Small intestine (tissue), 7 donors: ENCODE results near the gene DNAL1. TPM values are rescaled to one million over a fixed set of nuclear protein-coding genes. Genes with fewer than 3 reads are reported as not detected.

ENCODE experiments used
- DNase-seq, 2 donors: peaks; one replicate each; pipeline versions ENCODE4 v3.0.0 to v3.0.0-alpha.2; 2013
- FAIRE-seq: peaks from 2 replicates; lab custom pipeline; 2012; peaks lifted over from hg19 to GRCh38; lab: Jason Lieb, UNC
- H3K27ac ChIP-seq, 3 donors: one replicate each; pipeline ENCODE4 v1.5.1; 2013; ENCODE audit warnings: low read length in 2 of 3, mild to moderate bottlenecking in 2 of 3, control low read depth in 1 of 3, inconsistent platforms in 1 of 3, low read depth in 1 of 3, moderate library complexity in 1 of 3
- H3K27me3 ChIP-seq, 3 donors: one replicate each; pipeline ENCODE4 v1.6.1; 2013; ENCODE audit warnings: low read length in 3 of 3, inconsistent platforms in 1 of 3; ENCODE audit not compliant: control insufficient read depth in 3 of 3, insufficient read depth in 3 of 3
- H3K36me3 ChIP-seq, 3 donors: one replicate each; pipeline ENCODE4 v1.6.1; 2013; ENCODE audit warnings: low read length in 3 of 3, inconsistent platforms in 1 of 3, low read depth in 1 of 3, mild to moderate bottlenecking in 1 of 3, moderate library complexity in 1 of 3; ENCODE audit not compliant: control insufficient read depth in 3 of 3, insufficient read depth in 2 of 3
- H3K4me1 ChIP-seq, 3 donors: one replicate each; pipeline ENCODE4 v1.6.1; 2013; ENCODE audit warnings: low read length in 2 of 3, inconsistent platforms in 1 of 3, low read depth in 1 of 3, mild to moderate bottlenecking in 1 of 3, moderate library complexity in 1 of 3; ENCODE audit not compliant: control insufficient read depth in 3 of 3, insufficient read depth in 2 of 3
- H3K4me3 ChIP-seq, 3 donors: one replicate each; pipeline ENCODE4 v1.5.1; 2013; ENCODE audit warnings: low read length in 3 of 3, control low read depth in 1 of 3, inconsistent platforms in 1 of 3, low read depth in 1 of 3, mild to moderate bottlenecking in 1 of 3, moderate library complexity in 1 of 3
- H3K9me3 ChIP-seq, 2 donors: one replicate each; pipeline ENCODE4 v1.6.1; 2013; ENCODE audit warnings: low read depth in 1 of 2, low read length in 1 of 2; ENCODE audit not compliant: control insufficient read depth in 2 of 2, insufficient read depth in 1 of 2
- WGBS, 3 donors: extraction: QIAGEN DNeasy Blood & Tissue Kit; methylation state at CpG; one replicate each; pipeline ENCODE4 v1.1.7; 2013; 5-methylcytosine and 5-hydroxymethylcytosine counted together
- polyA plus RNA-seq, 4 donors: library from polyadenylated mRNA; stranded (reverse) in 3 of 4; unstranded in 1 of 4; fragments of 200-250 nt in 3 of 4; fragments of 120-200 nt in 1 of 4; gene quantifications; one replicate each; pipeline versions ENCODE4 v1.2.1 to v1.2.3, GENCODE V29; 2013
- donor health status: healthy with polysubstance abuse.
- donor health status: control.
- donor health status: control.
- donor health status: Bipolar disorder and iron deficiency.
- donor health status: healthy.

The DNAL1 gene
- polyA plus RNA-seq, 4 donors = 0.54 to 5.4 (median 3.0) TPM

GRCh38 chr14:73747379-73748211, 102.8 kb downstream of the DNAL1 start:
- peak in 1 of 2 donors; percentile 23 for DNase-seq
- peaks cover 0 to 56% (median 0%) of the 10 kb centered on the region in 3 donors for H3K36me3 ChIP-seq
- no peak overlapping the region for H3K4me3 ChIP-seq
- 64 to 74% (median 73%) methylated on average over 9 of the region's 9 CpGs for WGBS, 3 donors
- H3K4me1 ChIP-seq = peaks cover 51 to 84% (median 69%) of the 10 kb centered on the region in 3 donors
- no peak for FAIRE-seq
- no peaks in the 10 kb centered on the region for H3K27me3 ChIP-seq
- H3K9me3 ChIP-seq = no peaks in the 10 kb centered on the region
- peak overlapping the region in 2 of 3 donors; percentile 97 to 100 for H3K27ac ChIP-seq

GRCh38 chr14:73748858-73749357, 104.1 kb downstream of the DNAL1 start:
- Histone ChIP-seq H3K27me3 (no peaks in the 10 kb centered on the region), H3K4me3 (no peak overlapping the region), H3K4me1 (peaks cover 45 to 84% (median 69%) of the 10 kb centered on the region in 3 donors), H3K27ac (peak overlapping the region in 1 of 3 donors; percentile 29), H3K9me3 (no peaks in the 10 kb centered on the region), H3K36me3 (peaks cover 0 to 59% (median 0%) of the 10 kb centered on the region in 3 donors)
- 71 to 86% (median 76%) methylated on average over 6 of the region's 6 CpGs for WGBS, 3 donors
- FAIRE-seq = no peak
- peak in 1 of 2 donors; percentile 14 for DNase-seq

DNA sequence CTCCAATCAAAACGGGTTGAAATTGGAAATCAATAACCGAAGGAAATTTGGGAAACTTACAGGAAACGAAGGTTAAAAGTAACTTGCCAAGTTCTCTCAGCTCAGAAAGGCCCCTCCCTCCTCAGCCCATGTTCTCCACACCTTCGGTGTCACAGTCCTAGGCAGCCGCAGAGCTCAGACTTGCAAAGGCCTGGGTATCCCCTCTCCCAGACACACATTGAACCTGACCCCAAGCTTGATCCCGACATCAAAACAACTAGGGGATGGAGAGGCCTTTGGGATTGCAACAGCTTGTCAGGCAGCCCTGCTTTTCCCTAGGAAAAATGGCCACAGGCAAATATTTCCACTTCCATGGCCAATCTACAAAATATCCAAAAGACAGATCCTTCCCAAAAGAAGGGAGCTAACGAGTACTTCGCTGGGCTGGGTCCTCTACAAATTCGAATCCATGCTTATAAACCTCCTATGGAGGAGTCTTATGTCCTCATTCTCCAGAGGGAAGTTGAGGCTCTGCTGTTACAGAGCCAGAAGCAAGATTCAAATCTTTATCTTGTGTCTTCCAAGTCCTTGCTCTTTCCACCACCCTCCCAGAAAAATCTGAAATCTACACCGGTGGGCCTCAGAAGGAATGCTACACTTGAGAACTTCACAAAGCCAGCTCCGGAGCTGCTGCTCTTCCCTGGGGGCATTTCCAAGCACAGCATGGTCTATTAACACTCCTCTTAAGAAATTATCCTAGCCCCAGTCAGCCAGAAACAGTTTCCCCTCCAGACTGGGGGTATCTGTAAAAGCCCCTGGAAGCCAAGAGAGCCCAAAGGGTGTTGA, 105.1 kb downstream of the DNAL1 start:
- FAIRE-seq = no peak
- Histone ChIP-seq H3K4me3 (no peak overlapping the region), H3K36me3 (peaks cover 0 to 59% (median 0%) of the 10 kb centered on the region in 3 donors), H3K4me1 (peaks cover 42 to 84% (median 74%) of the 10 kb centered on the region in 3 donors), H3K9me3 (no peaks in the 10 kb centered on the region), H3K27ac (peak overlapping the region; percentile 22 to 99 (median 46)), H3K27me3 (no peaks in the 10 kb centered on the region)
- peak in 1 of 2 donors; percentile 2 for DNase-seq
- 66 to 84% (median 69%) methylated on average over 11 of the region's 11 CpGs for WGBS, 3 donors

- no peaks in the 10 kb centered on the region for H3K9me3 ChIP-seq
- no peak for FAIRE-seq
- H3K36me3 ChIP-seq = peaks cover 0 to 59% (median 0%) of the 10 kb centered on the region in 3 donors
- 36 to 42% (median 41%) methylated on average over 3 of the region's 3 CpGs for WGBS, 3 donors
- H3K27me3 ChIP-seq = no peaks in the 10 kb centered on the region
- peak overlapping the region; percentile 69 to 99 (median 91) for H3K27ac ChIP-seq
- no peak overlapping the region for H3K4me3 ChIP-seq
- peak; percentile 4 to 5 for DNase-seq
- peaks cover 40 to 84% (median 74%) of the 10 kb centered on the region in 3 donors for H3K4me1 ChIP-seq
Measured at GRCh38 chr14:73750531-73750901, 105.7 kb downstream of the DNAL1 start.

DNA sequence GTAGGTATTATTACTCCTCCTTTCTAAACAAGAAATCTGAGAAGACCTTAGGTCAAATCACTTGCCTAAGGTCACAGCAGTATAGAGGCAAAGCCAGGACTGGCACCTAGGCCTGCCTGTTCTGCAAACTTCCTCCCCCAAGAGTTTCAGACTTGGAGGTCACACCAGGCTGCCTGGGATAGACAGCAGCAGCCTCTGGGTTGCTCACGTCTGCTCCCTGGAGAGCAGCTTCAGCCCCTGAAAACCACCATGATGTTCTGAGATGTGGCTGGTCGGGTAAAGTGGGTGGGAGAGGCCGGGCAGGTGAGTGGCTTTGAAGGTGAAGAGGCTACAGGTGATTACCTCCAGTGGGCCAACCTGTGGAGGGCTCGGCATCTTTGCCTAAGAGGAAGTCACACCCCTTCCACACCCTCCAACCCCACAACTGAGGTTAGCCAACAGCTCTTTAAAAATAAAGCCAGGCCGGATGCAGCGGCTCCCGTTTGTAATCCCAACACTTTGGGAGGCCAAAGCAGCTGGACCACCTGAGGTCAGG, 106.4 kb downstream of the DNAL1 start:
- Histone ChIP-seq H3K36me3 (peaks cover 0 to 57% (median 0%) of the 10 kb centered on the region in 3 donors), H3K9me3 (no peaks in the 10 kb centered on the region), H3K27me3 (no peaks in the 10 kb centered on the region), H3K4me3 (no peak overlapping the region), H3K4me1 (peaks cover 36 to 84% (median 74%) of the 10 kb centered on the region in 3 donors), H3K27ac (peak overlapping the region; percentile 69 to 99 (median 91))
- DNase-seq (peak in 1 of 2 donors; percentile 12), FAIRE-seq (no peak)
- WGBS, 3 donors = 52 to 62% (median 54%) methylated on average over 7 of the region's 7 CpGs

DNA sequence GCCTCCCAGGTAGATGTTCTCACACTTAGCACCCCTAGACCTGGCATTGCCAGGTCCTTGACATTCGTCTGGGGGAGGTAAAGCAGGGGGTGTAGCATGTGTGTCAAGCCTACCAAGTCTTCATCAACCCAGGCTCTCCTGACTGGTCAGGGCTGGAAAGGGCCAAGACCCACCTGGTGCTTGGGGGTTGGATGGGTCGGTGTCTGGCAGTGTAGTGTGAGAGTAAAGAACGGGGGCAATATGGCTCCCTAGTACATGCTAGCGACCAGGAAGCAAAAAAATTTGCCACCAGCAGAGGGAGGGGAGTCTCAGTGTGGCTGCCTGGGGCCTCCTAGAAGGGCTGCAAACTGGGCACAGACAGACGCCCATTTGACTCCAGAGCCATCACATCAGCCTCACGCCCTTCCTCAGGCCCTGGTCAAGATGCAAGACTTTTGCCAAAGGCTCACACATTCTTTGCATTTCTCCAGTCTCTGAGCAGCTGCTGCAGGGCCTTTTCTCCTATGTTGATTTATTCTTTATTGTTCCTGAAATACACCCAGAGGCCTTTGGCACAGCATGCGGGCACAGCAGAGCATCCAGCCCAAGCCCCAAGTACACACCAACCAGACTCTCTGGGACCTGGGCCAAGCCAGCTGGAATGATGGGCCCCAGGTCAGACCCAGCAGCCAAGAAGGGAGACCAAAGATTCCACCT, 107.7 kb downstream of the DNAL1 start:
- WGBS, 3 donors = 32 to 44% (median 34%) methylated on average over 7 of the region's 7 CpGs
- H3K27me3 ChIP-seq = no peaks in the 10 kb centered on the region
- H3K4me1 ChIP-seq = peaks cover 36 to 84% (median 69%) of the 10 kb centered on the region in 3 donors
- peak overlapping the region; percentile 91 to 99 (median 97) for H3K27ac ChIP-seq
- H3K4me3 ChIP-seq = peak overlapping the region in 1 of 3 donors; percentile 0
- H3K9me3 ChIP-seq = no peaks in the 10 kb centered on the region
- FAIRE-seq (no peak), DNase-seq (peak; percentile 56 to 75)
- H3K36me3 ChIP-seq = peaks cover 0 to 54% (median 0%) of the 10 kb centered on the region in 3 donors
